GM19328 (cell line): ENCODE results near the gene DENND4A.

ENCODE experiments used
- ATAC-seq: cut with Tn5 transposase; IDR thresholded peaks from one replicate; pipeline ENCODE4 v1.9.1; 2021; ENCODE audit warnings: mild to moderate bottlenecking, moderate library complexity; ENCODE audit not compliant: unreplicated experiment

DENND4A gene

DNA sequence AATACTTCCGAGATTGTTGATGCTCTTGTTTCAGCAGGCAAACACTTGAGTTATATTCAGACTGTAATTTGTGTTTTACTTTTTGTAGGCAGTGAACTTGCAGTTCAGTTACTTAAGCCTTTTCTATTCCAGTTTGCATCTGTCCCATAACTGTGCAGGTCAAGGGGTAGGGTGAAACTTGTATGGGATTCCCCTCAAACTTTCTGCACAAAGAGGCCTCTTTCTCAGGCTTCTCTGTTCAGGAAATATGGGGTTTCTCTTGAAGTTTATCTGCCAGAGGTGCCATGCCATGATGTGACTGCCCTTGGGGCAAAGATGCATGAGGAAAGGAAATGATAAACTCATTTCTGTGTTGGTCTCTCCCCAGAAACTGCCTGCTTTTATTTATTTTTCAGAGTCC is 103.6 kb downstream of the DENND4A start:
- ATAC-seq: no peak

DNA sequence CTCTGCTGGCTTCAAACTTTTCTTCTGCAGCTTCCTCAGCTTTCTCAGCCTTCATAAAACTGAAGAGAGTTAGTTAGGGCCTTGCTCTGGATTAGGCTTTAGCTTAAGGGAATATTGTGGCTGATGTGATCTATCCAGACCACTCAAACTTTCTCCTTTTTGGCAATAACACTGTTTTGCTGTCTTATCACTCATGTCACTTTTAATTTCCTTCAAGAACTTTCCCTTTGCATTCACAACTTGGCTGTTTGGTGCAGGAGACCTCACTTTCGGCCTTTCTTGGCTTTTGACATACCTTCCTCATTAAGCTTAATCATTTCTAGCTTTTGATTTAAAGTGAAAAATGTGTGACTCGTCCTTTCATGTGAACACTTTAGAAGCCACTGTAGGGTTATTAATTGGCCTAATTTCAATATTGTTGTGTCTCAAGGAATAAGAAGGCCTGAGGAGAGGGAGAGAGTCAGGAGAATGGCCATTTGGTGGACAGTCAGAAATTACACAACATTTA is 109.6 kb downstream of the DENND4A start:
- no peak for ATAC-seq

DNA sequence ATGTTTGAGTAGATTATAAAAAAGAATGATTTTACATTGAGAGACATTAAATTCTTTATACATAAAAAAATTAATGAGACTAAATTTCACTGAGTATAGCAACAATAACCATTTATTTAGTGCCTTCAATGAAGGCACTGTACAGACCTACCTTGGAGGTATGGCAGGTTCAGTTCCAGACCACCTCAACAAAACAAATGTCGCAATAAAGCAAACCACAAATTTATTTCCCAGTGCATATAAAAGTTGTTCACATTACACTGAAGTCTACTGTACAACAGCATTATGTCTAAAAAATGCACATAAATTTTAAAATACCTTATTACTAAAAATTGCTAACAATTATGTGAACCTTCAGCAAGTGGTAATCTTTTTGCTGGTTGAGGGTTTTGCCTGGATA is 111.5 kb downstream of the DENND4A start:
- no peak for ATAC-seq

DNA sequence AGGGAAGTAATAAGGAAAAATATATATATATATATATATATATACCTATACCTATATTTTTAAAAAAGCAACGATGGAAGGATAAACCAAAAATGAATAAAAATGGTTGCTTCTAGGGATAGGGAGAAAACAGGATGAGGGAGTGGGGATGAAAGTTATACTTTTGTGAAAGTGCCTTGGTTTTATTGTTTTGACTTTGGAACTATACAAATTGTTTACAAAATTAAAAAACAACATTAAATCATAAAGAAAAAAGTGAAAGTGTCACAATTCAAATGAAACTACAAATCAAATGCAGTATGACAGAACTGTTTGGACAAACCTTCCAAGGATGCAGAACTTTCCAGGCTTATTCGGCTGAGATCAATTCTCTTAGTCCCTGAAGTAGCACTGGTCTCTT is 116.0 kb downstream of the DENND4A start:
- ATAC-seq: no peak

DNA sequence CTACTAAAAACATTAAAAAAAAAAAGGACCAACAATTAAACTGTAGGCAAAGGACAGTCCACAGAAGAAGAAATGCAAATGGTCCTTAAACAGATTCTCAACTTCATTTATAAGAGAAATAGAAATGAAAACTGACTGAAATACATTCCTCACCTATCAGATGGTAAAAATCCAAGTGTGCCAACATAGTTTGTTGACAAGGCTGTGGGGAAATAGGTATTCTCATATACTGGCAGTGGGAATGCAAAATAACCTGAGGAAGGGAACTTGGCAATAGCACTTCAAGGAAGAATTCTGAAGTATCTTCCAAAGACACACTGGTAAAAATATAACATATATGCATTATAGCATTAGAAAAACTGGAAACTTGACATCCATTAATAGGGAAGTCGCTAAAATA is 116.5 kb downstream of the DENND4A start:
- no peak for ATAC-seq

DNA sequence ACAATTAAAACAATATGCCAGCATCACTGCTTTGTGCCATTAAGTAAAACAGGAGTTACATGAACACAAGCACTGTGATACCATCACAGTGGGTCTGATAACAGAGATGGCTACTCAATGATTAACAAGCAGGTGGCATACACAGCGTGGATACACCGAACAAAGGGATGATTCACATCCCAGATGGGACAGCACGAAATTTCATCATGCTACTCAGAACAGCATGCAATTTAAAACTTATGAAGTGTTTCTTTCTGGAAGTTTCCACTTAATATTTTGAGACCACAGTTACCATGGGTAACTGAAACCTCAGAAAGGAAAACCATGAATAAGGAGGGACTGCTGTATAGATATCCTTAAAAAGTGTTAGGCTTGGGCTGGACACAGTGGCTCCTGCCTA is 125.8 kb downstream of the DENND4A start:
- ATAC-seq: no peak

DNA sequence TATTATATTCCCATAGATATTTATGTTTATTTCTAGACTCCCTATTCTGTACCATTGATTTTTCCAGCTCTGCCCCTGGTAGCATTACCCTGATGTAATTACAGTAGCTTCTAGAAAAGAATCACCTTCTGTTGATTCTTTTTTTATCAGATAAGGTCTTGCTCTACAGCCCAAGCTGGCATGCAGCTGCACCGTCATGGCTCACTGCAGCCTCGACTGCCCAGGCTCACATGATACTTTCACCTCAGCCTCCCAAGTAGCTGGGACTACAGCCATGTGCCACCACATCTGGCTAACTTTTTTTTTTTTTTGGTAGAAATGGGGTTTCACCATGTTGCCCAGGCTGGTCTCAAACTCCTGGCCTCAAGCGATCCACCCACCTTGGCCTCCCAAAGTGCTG is 128.6 kb downstream of the DENND4A start:
- no peak for ATAC-seq

DNA sequence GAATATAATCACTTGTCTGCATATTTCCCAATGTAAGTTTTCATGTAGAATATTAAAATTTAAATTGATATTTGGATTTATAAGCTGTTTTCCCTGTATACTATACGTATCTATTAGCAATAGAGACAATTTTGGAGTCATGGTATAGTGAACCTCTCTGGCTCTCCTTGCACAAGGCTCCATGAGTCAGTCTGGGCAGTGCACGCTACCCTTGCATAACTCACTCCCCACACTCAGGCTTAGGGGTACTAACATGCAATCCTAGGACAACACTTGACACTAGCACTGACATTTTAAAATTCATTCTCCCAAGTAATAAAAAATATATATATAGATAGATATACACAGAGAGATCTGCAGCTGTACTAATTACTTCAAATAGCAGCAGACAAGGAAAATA is 131.2 kb downstream of the DENND4A start:
- no peak for ATAC-seq

DNA sequence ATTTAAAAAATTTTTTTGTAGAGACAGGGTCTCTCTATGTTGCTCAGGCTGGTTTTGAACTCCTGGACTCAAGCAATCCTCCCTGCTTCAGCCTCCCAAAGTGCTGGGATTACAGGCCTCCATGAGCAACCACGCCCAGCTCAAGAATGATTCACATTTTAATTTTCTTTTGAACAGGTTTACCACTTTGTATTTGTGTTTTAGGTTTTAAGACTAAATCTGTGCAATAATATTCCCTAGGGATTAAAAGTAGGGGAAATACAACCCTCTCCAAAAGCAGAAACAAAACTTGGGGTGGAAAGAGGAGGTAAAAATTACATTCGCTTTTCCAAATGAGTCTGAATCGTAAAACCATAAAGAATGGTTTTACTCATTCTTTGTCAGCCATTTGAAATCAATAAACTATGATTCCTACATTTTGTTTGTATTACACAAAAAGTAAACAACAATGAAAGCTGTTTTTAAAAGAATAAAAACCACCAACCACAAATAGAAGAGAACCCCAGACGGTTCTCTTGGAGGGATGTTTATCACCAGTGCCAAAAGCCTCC is 132.5 kb downstream of the DENND4A start:
- no peak for ATAC-seq

DNA sequence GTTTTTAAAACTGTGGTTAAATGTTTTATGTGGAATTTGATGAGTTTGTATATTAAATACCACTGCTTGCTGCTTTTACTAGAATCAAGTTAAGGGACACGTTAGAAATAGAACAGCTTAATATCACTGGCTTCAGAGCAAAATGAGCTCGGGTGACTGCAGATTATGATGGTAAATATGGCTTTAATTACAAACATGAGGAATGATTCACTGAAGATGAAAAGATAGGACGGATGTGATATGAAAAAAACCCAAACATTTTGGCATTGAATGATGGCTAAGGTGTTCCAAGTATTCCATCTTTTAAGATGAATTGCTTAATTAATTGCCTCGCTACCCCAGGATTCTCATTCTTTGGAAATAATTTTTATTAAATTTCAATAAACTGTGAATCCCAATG is 136.6 kb downstream of the DENND4A start:
- no peak for ATAC-seq

DNA sequence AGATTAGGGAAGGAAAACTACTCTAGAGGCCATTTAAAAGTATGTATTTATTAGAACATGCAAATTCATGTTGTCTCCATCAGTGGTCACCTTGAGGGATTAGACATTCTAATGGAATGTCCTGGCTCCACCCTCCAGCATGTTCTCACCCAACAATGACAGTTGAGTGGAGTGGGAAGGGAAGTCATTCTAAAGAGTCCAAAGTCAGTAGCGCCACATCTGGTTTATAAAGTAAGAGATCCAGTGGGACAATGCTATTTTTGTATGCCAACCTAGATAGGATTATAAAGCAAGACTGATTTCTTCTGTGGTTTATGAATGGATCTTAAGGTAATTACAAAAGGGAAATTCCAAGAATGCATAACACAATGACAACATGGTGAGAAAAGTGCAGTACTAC is 137.1 kb downstream of the DENND4A start:
- no peak for ATAC-seq

DNA sequence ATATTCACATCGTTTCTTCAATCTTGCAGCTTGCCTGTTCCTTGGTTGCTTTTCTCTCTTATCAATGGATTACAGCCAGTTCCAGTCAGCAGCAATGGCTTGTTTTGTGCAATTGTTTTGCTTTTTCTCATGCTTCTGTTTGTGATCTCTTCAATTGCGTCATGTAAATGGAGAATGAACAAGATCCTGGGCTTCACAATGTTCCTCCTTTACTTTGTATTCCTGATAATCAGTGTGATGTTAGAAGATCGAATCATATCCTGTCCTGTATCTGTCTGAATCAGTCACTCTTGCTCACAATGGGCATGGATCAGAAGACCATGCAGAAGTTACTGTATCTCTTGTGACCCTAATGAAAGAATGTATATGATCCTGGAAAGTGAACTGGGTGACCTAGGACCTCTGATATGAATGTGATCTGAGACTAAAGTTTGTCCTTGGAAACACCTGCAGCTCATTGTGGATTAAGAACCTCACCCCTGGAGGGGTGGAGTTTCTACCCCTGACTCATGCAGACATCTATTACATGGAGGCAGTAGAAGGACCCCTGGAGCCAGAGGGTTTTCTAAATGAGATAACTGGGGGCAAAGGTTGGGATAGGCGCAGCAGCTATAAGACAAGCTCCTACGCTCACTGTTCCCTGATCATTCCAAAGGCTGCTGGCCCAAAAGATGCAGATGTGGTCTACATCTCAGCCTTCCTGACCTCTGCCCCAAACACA is 138.1 kb downstream of the DENND4A start:
- no peak for ATAC-seq

DNA sequence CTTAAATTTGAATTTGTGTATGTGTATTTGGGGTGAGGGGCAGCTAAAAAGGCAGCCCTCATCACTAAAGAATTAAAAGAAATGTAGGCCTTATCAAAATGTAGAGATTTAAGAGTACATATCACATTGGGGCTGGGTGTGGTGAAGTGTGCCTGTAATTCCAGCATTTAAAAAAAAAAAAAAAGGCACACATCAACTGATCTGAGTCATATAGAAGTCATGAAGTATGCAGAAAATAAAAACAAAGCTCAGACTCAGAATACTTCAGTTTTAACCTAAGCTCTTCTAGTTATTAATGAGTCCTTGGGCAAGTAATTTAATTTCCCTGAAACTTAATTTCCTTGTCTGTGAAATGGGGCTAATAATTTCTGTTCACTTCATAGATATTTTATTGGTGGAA is 138.8 kb downstream of the DENND4A start:
- ATAC-seq: no peak

DNA sequence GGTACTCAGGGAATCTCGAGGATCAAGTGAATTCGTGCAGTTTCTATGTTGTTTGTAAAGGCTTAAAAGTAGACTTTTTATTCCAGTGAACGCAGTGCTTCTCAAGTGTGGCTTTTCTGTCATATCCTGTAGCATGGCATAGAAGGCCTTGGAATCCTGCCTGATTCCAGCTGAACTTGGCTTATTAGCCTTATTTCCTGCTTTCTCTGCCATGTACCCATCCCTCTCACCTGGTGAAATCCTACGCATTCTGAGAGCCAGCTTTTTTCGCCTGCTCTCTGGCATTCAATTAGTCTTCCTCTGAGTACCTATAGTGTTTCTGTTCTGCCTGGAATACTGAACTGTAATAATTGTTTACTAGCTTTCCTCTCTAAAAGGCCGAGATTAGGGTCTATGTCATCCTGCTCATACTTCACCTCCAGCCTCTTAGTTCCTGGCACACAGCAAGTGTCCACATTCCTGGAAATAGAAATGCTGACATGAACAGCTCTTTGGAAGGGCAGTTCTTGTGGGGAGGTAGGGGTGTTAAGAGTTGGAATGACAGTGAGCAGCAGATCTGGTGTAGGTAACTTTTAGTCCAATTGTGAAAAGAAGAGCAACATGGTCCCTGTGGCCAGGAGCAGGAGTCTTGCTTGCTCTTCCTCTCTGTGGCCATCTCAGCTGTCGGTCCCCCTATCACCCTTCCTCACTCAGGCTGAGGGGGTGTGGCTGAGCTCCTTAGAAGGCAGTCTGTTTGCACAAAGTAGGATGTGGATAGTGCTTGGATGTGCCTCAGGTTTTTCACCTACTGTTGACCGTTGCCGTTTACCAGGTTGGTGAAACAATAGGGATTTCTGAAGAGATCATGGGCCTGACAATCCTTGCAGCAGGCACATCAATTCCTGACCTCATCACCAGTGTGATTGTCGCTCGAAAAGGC is 140.0 kb downstream of the DENND4A start:
- no peak for ATAC-seq

DNA sequence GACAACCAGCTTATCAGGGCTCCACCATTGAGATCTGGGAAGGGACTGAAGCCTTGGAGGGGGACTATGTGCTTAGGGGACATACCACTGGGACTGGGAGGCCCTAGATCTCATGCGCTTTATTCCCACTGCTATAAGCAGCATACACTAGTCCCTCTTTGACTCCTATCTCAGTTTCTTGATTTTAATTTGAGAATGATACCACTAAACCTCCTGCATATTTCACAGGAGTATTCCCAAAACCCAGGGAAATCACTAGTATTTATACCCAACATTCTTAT is 141.1 kb downstream of the DENND4A start:
- ATAC-seq: no peak

DNA sequence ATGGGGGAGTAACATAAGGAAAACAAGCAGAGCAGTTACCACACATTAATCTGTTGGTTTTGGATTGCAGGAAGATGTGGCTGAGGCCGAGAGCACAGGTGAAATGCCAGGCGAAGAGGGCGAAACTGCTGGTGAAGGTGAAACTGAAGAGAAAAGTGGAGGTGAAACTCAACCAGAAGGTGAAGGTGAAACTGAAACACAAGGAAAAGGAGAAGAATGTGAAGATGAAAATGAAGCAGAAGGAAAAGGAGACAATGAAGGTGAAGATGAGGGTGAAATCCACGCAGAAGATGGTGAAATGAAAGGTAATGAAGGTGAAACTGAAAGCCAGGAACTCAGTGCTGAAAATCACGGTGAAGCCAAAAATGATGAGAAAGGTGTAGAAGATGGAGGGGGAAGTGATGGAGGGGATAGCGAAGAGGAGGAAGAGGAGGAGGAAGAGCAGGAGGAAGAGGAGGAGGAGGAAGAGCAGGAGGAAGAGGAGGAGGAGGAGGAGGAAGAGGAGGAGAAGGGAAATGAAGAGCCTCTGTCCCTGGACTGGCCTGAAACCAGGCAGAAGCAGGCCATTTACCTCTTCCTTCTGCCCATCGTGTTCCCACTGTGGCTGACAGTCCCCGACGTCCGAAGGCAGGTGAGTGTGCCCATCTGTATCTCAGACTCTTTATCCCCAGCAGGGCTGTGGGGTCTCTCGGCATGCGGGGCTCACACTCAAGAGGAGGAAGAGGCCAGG is 141.6 kb downstream of the DENND4A start:
- ATAC-seq: no peak

DNA sequence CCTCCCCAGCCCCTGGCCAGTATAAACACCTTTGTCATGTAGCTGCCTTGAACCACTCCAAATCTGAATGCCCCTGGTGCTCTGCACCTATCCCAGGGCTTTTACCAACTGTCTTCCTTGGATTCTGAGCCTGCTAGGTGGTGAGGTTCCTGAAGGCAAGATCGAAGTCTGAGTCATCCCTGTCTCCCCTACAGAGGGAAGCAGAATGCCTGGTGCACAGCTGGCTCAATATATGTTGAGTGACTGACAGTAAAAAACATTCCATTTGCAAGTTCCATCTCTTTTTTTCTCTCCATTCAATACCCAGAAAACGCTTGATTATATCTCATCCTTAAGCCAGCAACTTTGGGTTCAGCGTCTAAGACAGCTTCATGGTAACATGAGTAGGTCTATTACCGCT is 145.6 kb downstream of the DENND4A start:
- no peak for ATAC-seq

DNA sequence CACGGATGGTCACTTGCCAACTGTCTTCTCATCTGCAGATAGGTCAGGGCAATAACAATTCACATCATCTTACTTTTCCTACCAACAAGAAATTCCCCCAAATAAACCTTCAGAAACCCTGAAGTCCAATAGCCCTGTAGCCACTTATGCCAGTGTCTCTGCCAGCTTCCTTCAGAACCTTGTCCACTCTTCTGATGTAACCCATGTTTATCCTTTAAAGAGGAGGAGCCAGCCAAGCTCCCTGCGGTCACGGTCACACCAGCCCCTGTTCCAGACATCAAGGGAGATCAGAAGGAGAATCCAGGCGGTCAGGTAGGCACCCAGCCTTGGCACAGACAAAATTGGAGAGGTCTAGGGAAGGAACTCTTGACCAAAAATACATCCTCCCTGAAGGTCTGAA is 146.7 kb downstream of the DENND4A start:
- ATAC-seq: no peak

DNA sequence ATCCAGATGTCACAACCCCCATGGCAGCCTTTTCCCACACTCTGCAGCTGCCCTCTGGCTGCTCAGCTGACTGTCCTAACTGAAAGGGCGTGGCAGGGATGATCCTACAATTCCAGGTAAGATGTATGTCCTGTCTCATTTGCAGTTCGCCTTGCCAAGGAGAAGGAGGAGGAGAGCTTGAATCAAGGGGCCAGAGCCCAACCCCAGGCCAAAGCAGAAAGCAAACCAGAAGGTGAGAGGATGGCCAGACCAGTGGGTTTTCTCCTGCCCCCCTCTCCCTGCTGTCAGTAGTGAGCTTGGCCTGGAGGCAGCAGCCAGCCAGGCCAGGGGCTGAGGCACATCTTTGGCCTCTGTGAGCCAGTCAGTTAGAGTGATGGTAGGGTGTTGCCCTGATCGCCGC is 147.8 kb downstream of the DENND4A start:
- ATAC-seq: no peak

DNA sequence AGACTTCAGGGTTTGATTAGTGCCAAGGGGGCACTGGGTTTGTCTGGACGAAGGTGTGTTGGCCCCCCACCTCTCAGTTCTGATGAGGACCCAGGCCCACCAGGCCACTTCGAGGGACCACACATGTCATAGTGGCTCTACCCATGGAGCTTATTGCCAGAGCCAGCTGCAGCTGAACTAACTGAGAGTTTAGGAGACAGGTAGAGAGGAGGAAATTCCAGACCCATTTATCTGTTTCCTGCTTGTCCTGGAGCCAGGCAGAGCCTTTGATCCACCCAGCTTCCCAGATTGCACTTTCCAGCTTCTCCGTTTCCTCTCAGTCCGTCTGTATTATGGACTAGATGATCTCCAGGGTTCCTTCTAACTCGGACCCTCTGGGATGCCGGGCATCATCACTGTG is 149.5 kb downstream of the DENND4A start:
- no peak for ATAC-seq

DNA sequence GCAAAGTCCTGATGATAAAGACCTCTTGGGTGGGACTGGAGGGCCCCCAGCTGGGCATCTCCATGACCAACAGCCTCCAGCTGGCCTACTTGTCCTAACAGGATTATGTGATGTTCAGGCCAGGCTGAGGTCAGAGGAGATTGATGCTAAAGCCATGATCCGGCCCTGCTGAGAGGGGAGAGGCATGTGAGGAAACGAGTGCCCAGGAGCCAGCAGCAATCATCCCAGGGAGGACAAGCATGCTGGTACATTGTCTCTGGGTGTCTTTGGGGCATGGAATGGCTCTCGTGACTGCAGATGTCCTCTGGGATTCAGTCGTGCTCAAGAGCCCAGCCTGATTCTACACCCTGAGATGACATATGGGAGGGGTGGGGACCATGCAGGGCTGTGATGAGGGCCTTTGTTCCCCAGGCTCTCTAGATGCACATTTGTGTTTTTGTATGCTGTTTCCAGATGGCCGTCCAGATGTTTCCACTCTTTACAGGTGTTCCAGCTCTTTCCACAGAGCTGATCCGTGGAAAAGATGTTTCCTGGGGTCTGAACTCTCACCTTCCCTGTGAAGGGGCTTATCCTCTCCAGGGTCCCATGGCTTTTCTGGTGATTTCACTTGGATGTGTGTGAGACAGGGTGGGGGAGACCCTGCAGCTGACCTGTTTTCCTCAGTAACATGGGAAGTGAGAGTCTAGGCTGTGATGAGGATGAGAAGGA is 150.2 kb downstream of the DENND4A start:
- ATAC-seq: no peak
